NCI-H1694 treated with DMSO at 0.1 percent for 48 hours (cell line): ENCODE measurements around the gene FANCB.

Experiments
- DNase-seq: peaks from one replicate; lab custom pipeline; 2025; lab: John Stamatoyannopoulos, UW

Gene FANCB

GRCh38 chrX:14872851-14873675 is at the start of gene FANCB, which contains the start of gene MOSPD2:
Gene FANCB (minus strand): TSS chrX:14873069. CDS start chrX:14865510, 7,559 bp downstream.
Gene MOSPD2 (plus strand): TSS chrX:14873421. CDS start chrX:14873529, 108 bp downstream.
- peak; percentile 76 for DNase-seq

GRCh38 chrX:14922437-14922836 is 49.6 kb upstream of the FANCB start:
- DNase-seq: no peak

GRCh38 chrX:14920196-14920595 is 47.3 kb upstream of the FANCB start:
- no peak for DNase-seq

GRCh38 chrX:14919407-14919806 is 46.5 kb upstream of the FANCB start:
- no peak for DNase-seq

- DNase-seq: no peak
Measured at GRCh38 chrX:14916017-14916674, 43.3 kb upstream of the FANCB start.

- no peak for DNase-seq
Measured at GRCh38 chrX:14915596-14915995, 42.7 kb upstream of the FANCB start.

- DNase-seq: no peak
Measured at GRCh38 chrX:14913241-14913640, 40.4 kb upstream of the FANCB start.

- DNase-seq: no peak
Measured at GRCh38 chrX:14903891-14904290, 31.0 kb upstream of the FANCB start.

- DNase-seq: no peak
Measured at GRCh38 chrX:14902537-14902936, 29.7 kb upstream of the FANCB start.

GRCh38 chrX:14899607-14900006 is 26.7 kb upstream of the FANCB start:
- no peak for DNase-seq

- DNase-seq: no peak
Measured at GRCh38 chrX:14897042-14897441, 24.2 kb upstream of the FANCB start.

- DNase-seq: no peak
Measured at GRCh38 chrX:14896273-14896672, 23.4 kb upstream of the FANCB start.

GRCh38 chrX:14886252-14886651 is 13.4 kb upstream of the FANCB start:
- no peak for DNase-seq

GRCh38 chrX:14884714-14885113 is 11.8 kb upstream of the FANCB start:
- no peak for DNase-seq

GRCh38 chrX:14883826-14884225 is 11.0 kb upstream of the FANCB start:
- no peak for DNase-seq

- no peak for DNase-seq
Measured at GRCh38 chrX:14875624-14876023, 2.8 kb upstream of the FANCB start.

- DNase-seq: no peak
Measured at GRCh38 chrX:14873676-14874049, 794 bp upstream of the FANCB start.

GRCh38 chrX:14872355-14872754 is 514 bp downstream of the FANCB start:
- no peak for DNase-seq

- DNase-seq: no peak
Measured at GRCh38 chrX:14871767-14872166, 1.1 kb downstream of the FANCB start.

- no peak for DNase-seq
Measured at GRCh38 chrX:14865201-14865600, 7.7 kb downstream of the FANCB start.

GRCh38 chrX:14864631-14865030 is 8.2 kb downstream of the FANCB start:
- DNase-seq: no peak

- DNase-seq: no peak
Measured at GRCh38 chrX:14851526-14851925, 21.3 kb downstream of the FANCB start.

GRCh38 chrX:14843666-14844065 is 29.2 kb downstream of the FANCB start:
- no peak for DNase-seq
